A549 (cell line): ENCODE measurements around the gene CDCA3.

Experiments used
- CTCF ChIP-seq: fragments of >200 bp; sonication (Bioruptor Twin); formaldehyde crosslinking; IDR thresholded peaks from 3 replicates; pipeline ENCODE4 v1.5.1; 2016
- POLR2A ChIP-seq: IDR thresholded peaks from 2 replicates; pipeline ENCODE4 v1.6.1; 2012; ENCODE audit warnings: mild to moderate bottlenecking, low read length

- TF ChIP-seq POLR2A (no peak), CTCF (no peak)
Measured at GRCh38 chr12:6819106-6820030, 31.7 kb downstream of the CDCA3 start.
